ENCODE measurements around the gene SLC18A2.
"Not testable (repeated sequence)": the region's sequence is repeated elsewhere in the genome, so short reads cannot be mapped to it uniquely, and the experiment has no call there.

- not testable (repeated sequence) for TF ChIP-seq CTCF (IDR thresholded peaks at IDR 0.05); ZFX (IDR thresholded peaks at IDR 0.05; ENCODE audit: borderline replicate concordance)
Observed at GRCh38 chr10:117303451-117303850, 62.5 kb downstream of the SLC18A2 start.

All from 22Rv1 (cell line).